COLO668 (cell line): ENCODE results near the gene HSDL2.
A peak's percentile ranks its signal among the peaks of the same experiment; 100 is the strongest.
"Not testable (repeated sequence)": the region's sequence is repeated elsewhere in the genome, so short reads cannot be mapped to it uniquely, and the experiment has no call there.

Source experiments
- DNase-seq: peaks from one replicate; lab custom pipeline; 2025; ENCODE audit not compliant: unreplicated experiment; lab: John Stamatoyannopoulos, UW

Gene HSDL2

DNA sequence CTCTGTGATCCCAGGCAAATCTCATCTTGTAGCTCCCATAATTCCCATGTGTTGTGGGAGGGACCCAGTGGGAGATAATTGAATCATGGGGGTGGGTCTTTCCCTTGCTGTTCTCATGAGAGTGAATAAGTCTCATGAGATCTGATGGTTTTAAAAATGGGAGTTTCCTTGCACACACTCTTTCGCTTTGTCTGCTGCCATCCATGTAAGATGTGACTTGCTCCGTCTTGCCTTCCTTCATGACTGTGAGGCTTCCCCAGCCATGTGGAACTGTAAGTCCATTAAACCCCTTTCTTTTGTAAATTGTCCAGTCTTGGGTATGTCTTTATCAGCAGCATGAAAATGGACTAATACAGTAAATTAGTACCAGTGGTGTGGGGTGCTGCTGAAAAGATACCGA is 14.7 kb upstream of the HSDL2 start:
- DNase-seq = not testable (repeated sequence)

DNA sequence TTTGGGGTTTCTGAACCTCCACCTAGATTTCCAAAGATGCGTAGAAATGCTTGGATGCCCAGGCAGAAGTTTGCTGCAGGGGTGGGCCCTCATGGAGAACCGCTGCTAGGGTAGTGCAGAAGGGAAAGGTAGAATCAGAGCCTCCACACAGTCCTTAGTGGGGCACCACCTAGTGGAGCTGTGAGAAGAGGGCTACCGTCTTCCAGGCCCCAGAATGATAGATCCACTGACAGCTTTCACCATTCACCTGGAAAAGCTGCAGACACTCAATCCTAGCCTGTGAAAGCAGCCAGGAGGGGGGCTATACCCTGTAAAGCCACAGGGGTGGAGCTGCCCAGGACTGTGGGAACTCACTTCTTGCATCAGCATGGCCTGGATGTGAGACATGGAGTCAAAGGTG is 13.3 kb upstream of the HSDL2 start:
- no peak for DNase-seq

DNA sequence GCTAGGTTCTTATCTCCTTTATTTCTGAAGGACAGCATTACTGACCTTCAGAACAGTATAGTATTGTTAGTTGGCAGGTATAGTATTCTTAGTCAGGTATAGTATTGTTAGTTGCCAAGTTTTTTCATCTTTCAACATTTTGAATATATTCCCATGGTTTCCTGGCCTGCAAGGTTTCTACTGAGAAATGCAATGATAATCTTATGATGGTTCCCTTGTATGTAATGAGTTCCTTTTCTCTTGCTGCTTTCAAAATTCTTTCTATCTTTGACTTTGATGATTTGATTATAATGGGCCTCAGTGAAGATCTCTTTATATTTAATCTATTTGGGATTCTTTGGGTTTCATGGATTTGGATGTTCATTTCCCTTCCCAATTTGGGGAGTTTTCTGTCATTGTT is 12.4 kb upstream of the HSDL2 start:
- no peak for DNase-seq

DNA sequence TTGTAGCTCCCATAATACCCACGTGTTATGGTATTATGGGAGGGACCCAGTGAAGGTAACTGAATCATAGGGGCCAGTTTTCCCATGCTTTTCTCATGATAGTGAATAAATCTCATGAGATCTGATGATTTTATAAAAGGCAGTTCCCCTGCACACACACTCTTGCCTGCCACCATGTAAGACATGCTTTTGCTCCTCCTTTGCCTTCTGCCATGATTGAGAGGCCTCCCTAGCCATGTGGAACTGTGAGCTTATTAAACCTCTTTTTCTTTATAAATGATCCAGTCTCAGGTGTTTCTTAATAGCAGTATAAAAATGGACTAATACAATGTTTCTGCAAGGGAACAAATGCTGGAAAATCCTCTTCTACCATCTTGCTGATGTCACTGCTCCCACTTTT is 10.1 kb upstream of the HSDL2 start:
- no peak for DNase-seq

DNA sequence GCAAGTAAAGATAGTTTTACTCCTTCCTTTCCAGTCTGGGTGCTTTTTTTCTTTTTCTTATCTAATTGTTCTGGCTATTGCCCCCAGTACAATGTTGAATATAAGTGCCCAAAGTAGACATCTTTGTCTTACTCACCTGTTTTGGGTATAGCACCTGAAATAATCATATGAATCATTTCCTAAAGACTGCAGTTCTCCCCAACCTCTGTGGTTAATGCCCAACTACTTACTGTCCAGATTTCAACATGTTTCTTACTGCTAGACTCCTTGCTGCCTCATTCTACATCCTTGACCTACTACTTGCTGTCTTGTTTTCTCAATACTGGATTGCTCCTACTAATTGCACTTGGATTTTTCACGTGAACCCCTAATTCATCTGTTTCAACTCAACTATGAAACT is 8.8 kb upstream of the HSDL2 start:
- DNase-seq = no peak

DNA sequence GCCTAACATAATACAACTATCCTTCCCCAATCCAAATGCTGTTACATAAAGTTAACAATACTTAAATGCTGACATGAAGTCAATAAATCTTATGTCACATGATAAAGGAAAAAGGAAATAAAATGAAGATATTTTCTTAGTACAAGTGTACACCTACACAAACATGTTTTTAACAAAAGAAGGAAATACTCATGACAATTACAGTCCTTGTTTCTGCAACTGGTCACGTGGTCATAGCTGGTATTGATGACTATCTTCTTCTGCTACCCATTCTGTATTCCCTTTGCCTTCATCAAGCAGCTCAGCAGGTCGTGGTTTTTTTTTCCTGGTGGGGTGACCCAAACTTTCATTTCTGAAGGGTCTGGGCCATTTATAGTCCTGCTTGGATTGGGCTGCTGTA is 6.2 kb upstream of the HSDL2 start:
- not testable (repeated sequence) for DNase-seq

DNA sequence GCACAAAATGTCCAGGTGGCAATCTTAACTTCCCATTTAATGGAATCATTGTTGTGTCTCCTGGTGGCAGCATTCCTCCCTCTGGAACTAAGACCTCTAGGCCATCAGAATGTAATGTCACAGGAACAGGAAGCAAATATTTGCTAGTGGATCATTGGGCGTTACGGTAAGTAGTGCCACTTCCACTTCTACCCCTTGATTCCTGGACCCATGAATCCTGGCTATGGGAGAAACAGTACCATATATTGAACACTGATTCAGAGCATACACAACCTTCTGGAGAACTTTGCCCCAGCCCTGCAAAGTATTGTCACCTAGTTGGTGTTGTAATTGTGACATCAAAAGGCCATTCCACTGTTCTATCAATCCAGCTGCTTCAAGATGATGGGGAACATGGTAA is 5.7 kb upstream of the HSDL2 start:
- not testable (repeated sequence) for DNase-seq

DNA sequence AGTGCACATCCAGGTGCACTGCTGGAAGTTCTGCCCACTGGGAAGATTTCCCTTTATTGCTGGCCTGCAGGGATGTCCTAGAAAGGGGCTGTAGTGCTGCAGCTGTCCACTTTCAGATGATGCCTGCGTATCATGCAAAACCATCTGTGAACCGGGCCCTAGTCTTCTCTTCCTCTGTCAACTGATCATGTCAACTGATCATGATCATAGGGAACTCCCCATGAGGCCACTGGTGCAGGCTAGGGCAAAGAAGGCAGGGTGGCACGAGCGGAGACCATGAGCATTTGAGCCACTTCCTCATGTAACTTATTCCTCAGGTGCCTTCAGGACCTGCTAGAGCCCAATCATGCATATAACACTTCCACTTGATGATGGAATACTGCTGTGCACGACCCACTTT is 4.5 kb upstream of the HSDL2 start:
- no peak for DNase-seq

DNA sequence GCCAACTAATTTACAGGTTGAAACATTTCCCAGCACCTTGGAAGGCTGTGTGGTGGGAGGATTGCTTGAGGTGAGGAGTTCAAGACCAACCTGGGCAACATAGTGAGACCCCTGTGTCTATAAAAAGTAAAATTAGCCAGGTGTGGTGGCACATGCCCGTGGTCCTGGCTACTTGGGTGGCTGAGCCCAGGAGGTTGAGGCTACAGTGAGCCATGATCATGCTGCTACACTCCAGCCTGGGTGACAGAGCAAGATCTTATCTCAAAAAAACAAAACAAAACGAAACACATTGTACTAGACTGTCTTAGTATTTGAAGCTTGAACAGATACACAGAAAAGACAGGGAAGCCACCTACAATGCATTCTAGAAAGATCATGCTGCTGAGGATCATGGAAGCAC is 2.8 kb upstream of the HSDL2 start:
- DNase-seq = no peak

DNA sequence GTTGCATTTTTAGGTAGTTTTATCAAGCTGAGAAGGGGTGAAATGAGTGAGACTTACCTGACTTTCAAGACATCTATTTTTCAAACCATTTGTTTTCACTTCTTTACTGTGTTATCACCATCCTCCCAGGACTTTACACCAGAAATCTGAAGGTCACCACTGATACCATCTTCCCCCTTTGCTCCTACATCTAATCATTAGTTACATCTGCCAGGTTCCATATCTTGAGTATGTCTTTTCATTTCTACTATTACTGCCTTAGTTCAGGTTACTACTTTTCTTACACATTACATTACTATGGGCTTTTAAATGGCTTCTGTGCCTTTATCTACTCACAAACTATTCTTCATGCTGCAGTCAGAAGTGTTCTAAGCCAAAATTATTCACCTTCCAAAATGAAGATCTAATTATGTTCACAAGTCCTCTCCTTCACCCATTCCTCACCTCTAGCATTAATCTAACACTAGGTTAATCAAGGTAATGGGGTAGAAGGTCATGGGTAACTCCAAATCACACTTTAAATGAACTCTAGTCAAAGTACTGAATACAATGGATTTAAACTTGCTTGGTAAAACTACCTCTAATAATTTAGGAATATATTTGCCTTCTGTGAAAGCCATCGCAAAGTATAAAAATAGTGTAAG is 2.1 kb upstream of the HSDL2 start:
- no peak for DNase-seq

DNA sequence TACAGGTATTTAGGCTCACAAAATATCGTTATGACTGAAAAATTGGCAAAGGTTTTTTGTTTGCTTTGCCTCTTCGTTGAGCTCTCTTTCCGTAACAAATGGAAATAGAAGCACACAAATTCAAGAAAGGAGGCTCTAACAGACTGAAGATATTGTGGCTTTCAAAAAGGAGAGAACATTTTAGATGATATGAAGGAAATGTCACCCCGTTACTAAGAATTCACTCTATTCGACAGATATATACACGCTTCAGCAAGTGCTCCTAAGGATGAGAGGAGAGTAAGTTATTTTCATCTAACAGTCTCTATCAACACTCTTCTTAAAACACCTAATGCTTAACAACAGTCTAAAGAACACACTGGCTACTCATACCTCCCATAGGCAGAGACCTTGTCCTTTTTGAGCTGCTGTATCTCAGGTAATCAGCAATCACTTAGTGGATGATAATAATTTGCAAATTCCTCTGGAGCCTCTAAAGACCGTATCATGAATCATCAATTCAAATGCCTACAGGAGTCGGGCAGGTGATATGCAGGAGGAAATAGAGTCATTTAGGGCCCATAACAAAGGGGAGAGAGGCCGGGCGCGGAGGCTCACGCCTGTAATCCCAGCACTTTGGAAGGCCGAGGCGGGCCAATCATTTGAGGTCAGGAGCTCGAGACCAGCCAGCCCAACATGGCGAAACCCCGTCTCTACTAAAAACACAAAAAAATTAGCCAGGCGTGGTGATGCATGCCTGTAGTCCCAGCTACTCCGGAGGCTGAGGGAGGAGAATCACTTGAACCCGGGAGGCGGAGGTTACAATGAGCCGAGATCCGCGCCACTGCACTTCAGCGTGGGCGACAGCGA is 1.4 kb upstream of the HSDL2 start:
- peak; percentile 27 for DNase-seq

DNA sequence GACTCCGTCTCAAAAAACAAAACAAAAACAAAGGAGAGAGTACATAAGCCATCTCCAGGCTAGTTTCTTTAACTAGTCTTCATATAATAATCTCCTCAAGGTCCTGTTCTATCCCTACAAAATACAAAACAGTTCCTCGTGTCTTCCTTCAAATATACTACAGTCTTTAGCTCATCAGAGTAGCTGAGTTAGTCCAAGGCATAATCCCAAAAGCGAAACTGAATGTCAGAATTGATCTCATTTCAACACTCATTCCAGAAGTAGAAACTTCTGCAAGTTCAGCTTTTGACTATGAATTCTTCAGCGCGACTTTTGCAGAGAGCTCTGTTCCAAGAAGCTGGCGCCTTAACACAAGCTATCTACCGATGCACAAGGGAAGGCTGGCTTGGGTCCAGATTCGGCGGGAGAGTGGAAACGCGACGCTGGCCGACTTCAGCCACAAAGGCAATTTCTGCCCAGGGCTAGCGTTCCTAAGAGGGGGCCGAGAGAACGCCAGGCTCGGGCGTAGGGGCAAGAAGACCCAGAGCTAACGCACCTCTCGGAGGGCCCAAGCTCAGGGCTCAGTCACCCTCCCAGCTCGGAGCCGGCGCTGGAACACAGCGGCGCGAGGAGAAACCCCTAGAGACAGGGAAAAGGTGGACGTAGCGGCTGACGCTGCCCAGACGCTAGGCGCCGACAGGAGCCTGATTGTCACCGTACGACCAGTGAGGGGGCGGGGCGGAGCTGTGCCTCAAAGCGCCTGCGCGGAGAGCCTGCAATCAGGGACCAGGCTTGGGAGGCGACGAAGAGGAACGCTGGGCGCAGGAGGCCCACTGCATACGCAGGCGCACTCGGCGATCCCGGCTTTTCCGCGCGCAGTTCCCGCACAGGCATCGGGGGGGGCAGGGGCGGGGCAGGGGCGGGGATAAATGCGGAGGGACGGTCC is 469 bp upstream of the HSDL2 start:
- DNase-seq = peak; percentile 99

DNA sequence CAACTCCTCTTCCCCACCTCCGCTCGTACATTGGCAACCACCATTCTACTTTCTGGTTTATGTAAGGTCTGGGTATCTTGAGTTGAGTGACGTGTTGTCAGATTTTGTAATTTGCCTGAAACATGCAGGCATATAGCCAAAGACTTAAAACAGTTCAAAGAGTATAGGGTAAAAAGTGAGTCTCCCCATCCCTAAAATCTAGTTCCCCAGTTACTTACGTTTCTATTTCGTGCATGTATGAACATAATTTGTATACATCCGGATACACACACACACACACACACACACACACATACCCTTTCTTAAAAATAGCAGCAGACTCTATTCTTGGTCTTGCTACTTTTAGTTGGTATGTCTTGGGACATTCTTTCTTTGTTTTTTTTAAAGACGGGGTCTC is 915 bp downstream of the HSDL2 start:
- no peak for DNase-seq

DNA sequence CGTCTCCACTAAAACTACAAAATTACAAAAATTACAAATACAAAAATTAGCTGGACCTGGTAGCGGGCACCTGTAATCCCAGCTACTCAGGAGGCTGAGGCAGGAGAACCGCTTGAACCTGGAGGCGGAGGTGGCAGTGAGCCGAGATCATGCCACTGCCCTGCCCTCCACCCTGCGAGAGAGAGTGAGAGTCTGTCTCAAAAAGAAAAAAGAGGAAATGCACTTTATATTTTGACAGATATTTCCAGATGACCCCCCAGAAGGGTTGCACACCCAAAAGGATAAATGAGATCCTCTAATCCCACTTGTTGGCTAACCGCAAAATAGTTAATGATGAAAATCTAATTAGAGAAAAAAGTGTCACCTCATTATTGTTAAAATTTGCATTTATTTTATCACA is 2.2 kb downstream of the HSDL2 start:
- DNase-seq = no peak

DNA sequence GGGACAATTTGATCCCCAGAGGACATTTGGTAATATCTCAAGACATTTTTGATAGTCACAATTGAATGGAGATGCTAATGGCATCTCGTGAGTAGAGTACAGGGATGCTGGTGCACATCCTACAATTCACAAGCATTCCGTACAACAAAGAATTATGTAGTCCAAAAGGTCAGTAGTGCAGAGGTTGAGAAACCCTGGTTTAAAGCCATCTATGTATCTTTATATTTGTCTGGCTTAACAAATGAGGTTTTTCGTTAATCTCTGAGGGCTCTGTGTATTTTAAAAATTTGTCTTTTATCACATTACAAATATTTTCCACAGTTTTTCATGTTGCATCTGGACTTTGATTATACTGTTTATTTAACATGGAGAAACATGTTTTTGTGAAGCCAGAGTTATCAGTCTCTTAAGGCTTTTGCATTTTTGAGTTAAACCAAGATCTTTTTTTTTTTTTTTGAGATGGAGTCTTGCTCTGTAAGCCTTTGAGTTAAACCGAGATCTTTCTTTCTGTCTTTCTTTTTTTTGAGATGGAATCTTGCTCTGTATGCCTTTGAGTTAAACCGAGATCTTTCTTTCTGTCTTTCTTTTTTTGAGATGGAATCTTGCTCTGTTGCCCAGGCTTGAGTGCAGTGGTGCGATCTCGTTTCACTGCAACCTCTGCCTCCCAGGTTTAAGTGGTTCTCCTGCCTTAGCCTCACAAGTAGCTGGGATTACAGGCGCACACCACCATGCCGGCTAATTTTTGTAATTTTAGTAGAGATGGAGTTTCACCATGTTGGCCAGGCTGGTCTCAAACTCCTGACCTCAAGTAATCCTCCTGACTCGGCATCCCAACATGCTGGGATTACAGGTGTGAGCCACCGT is 2.8 kb downstream of the HSDL2 start:
- DNase-seq = no peak

DNA sequence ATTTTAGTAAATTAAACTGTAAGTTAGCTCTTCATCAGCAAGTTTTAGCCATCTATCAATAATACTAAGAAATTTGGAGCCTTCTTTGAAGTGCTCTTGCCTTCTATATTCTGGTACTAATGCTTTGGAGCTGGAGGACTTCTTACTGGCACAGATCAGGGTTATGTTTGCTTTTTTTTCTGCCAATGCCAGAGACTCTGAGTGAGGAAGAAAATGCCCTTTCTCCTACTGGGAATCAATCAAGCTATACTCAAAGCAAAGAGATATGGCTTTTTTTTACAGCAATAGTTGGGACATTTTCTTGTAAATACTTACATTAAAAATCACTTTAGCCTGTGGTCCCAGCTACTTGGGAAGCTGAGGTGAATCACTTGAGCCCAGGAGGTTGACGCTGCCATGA is 4.3 kb downstream of the HSDL2 start:
- no peak for DNase-seq

DNA sequence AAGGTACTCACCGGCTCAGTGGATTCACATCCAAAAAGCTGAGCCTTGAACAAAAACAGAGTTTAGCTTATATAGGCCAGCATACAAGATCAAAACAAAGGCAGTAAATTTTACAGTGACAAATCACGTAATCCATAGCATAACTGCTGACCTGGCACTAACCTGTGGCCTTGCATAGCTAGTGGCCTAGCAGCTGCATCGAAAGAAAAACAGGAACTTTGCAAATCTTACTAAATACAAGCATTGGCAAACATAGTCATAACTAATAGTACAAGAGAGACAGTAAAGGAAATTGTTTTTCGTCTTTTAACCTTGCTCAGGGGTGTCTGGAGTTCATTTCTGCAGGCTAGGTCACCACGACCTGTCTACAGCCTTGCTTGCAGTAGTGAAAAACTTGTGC is 4.8 kb downstream of the HSDL2 start:
- no peak for DNase-seq

DNA sequence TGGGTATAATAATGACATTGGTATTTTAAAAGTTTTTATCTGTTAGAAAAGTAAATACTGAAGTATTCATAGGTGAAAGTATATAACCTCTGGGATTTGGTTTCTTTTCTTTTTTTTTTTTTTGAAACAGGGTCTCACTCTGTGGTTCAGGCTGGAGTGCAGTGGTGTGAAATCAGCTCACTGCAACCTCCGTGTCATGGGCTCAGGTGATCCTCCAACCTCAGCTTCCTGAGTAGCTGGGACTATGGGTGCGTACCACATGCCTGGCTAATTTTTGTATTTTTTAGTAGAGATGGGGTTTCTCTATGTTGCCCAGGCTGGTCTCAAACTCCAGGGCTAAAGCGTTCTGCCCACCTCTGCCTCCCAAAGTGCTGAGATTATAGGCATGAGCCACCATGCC is 7.2 kb downstream of the HSDL2 start:
- DNase-seq = no peak

DNA sequence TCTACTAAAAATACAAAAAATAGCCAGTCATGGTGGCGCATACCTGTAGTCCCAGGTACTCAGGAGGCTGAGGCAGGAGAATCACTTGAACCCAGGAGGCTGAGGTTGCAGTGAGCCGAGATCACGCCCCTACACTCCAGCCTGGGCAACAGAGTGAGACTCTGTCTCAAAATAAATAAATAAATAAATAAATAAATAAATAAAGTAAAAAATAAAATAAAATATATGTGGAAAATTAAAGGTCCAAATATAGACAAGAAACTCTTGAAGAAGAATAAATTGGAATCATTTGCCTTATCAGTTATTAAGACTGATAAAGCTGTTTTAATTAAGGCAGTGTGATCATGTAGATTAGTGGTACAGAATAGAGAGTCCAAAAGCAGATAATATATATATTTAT is 10.0 kb downstream of the HSDL2 start:
- DNase-seq = not testable (repeated sequence)

DNA sequence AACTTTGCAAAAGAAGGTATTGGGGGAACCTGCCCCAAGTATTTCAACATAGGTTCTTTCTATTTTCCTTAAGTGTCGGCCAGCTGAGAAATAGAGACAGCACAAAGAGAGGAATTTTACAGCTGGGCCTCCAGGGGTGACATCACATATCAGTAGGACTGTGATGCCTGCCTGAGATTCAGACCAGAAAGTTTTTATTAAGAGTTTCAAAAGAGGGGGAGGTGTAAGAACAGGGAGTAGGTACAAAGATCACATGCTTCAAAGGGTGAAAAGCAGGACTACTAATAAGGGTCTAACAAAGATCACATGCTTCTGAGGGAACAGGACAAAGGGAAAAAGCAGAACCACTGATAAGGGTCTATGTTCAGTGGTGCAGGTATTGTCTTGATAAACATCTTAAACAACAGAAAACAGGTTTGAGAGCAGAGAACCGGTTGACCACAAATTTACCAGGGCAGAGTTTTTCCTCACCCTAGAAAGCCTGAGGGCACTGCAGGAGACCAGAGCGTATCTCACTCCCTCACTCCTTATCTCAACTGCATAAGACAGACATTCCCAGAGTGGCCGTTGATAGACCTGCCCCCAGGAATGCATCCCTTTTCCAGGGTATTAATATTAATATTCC is 12.1 kb downstream of the HSDL2 start:
- not testable (repeated sequence) for DNase-seq
